LHCN-M2 (cell line): Measurements from ENCODE around the gene RBM28. TPM values are rescaled to one million over a fixed set of nuclear protein-coding genes. Genes with fewer than 3 reads are reported as not detected.

Source experiments
- DNase-seq: peaks from one replicate; pipeline ENCODE4 v3.0.0-alpha.2; 2012; ENCODE audit warnings: low read depth
- total RNA-seq: library from RNA; depleted of rRNA; stranded (reverse); fragments of >200 nt; gene quantifications from 2 replicates; pipeline ENCODE4 v1.2.3, GENCODE V29; 2014

RBM28 gene
- total RNA-seq, 1 experiment from 2014 or later, result 29.3 TPM

DNA sequence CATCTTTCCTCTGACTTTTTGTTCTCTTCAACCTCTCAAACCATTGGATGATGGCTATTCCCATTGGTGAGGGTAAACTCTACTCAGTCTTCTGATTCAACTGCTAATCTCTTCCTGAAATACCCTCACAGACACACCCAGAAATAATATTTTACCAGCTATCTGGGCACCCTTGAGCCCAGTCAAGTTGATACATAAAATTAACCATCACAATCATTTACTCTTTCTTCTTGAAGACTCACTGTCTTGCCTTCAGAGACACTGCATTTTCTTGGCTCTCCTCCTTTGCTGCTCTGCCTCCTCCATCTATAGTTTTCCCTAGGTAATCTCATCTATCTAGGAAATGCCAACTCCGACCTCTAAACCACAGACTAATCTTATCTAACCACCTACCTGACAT lies 30.3 kb upstream of the RBM28 start:
- no peak for DNase-seq

DNA sequence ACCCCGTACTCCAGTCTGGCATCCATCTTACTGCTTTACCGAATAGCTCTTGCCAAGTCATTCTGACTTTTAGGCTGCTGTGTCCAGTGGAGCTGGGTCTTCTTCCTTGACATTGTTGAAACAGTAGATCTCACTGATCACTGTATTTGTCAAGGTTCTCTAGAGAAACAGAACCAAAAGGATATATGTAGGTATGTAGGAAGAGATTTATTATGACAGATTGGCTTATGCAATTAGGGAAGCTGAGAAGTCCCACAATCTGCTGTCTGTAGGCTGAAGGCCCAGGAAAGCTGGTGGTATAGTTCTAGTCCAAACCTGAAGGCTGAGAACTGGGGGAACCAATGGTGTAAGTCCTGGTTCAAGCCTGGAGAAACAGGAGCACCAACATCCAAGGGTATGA lies 29.9 kb upstream of the RBM28 start:
- no peak for DNase-seq

DNA sequence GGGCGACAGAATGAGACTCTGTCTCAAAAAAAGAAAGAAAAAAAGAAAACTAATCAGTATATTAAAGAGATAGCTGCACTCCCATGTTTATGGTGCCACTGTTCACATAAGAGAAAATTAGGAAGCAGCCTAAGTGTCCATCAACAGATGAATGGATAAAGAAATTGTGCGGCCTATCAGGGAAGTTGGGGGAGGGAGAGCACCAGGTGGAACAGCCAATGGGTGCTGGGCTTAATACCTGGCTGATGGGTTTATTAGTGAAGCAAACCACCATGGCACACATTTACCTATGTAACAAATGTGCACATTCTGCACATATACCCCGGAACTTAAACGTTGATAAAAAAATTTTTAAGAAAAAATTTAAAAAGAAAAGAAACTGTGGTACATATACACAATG lies 26.8 kb upstream of the RBM28 start:
- no peak for DNase-seq

DNA sequence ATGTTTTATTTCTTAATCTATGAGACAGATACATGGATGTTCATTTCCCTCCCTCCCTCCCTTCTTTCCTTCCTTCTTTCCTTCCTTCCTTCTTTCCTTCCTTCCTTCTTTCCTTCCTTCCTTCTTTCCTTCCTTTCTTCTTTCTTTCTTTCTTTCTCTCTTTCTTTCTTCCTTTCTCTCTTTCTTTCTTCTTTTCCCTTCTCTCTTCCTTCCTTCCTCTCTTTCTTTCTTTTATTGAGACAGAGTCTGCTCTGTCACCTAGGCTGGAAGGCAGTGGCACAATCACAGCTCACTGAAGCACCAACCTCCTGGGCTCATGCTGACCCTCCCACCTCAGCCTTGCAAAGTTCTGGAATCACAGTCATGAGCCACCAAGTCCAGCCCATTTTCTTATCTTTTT lies 23.3 kb upstream of the RBM28 start:
- no peak for DNase-seq

DNA sequence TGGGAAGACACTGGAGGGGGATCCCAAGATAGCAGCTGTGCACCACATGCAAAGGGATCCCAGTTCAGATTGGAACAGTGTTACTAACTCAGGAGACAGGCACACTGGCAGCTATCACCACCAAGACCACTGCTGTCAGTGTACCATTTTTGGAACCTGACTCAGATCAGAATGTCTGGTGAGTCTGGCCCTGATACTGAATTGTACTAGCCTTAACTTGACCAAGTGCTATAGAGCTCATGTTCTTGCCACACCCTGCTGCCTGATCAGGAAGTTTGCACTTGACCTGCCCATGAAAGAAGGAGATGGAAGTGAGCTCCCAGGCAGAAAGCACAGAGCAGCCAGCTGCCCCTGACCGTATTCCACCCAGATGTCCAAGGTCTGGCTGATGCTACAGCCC lies 22.6 kb upstream of the RBM28 start:
- DNase-seq, result no peak

DNA sequence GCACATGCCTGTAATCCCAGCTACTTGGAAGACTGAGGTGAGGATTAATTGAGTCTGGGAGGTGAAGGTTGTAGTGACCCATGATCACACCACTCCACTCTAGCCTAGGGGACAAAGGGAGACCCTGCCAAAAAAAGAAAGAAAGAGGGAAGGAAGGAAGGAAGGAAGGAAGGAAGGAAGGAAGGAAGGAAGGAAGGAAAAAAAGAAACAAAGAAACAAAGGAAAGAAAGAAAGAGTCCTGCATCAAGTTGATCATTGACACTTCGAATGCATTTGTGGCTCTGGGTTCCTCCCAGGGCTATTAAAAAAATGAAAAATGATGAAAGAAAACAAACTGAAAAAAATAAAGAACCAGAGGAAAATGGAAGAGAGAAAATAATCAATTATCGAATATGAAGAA lies 21.7 kb upstream of the RBM28 start:
- no peak for DNase-seq

DNA sequence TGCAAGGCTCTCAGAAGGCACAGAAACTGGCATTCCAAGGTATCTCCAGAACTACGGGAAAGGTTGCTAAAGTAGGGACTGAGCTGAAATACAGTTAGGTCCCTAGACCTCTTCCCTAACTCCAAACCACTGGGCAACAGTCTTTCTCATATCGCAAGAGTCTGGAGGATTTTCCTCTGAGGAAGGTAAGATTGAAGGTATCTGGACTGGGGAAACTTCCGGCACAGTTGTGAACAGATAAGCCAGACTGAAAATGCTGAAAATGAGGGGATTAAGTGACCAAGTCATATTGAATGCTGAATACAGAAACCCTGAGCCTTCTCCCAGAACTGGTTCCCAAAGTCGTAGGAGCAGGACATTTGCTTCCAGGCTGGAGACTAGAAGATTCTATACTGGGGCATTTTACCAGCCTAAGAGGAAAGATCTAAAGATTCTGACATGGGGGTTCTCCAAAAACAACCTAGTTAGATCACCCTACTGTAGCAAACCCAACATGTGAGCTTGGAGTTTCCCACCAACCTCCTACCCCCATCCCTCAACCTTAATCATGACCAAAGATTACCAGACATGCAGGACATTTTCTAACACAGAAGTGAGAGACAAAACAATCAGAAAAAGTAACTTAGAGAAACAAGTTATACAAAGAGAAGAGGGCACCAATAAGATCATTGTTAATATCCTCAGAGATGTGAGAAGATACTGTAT lies 20.6 kb upstream of the RBM28 start:
- no peak for DNase-seq

DNA sequence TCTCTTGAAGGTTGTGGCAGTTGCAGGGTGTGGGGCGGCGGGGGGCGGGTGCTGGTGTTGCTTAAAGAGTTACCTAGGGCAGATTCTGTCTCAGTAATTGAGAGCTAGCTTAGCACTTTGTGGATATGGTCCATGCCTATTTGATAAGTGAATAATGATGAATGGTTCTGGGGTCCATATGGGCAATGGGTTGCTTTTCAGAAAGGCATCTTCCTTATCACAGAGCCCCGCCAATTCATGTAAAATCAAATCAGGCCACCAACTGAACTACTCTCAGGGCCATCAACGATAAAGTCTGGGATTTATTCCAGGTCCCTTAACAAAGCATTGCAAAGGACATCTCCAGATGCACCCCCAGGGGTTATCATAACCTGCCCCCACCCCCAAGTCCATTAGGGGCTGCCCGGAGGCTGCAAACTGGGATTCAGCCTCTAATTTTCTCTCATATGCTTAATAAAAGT lies 19.6 kb upstream of the RBM28 start:
- DNase-seq, result no peak

DNA sequence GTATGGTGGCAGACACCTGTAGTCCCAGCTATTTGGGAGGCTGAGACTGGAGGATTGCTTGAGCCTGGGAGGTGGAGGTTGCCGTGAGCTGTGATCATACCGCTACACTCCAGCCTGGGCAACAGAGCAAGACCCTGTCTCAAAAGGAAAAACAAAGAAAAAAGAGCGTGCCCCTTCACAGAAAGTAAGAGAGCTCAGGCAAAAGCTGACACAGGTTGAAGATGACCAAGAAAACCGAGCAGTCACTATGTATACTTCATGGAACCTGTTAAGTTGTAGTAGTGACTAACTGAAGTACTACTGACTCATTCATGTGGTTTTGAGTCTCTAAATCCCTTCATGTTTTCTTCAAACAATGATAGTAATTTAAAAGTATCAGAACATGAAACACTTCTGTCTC lies 19.0 kb upstream of the RBM28 start:
- peak; percentile 65 for DNase-seq

DNA sequence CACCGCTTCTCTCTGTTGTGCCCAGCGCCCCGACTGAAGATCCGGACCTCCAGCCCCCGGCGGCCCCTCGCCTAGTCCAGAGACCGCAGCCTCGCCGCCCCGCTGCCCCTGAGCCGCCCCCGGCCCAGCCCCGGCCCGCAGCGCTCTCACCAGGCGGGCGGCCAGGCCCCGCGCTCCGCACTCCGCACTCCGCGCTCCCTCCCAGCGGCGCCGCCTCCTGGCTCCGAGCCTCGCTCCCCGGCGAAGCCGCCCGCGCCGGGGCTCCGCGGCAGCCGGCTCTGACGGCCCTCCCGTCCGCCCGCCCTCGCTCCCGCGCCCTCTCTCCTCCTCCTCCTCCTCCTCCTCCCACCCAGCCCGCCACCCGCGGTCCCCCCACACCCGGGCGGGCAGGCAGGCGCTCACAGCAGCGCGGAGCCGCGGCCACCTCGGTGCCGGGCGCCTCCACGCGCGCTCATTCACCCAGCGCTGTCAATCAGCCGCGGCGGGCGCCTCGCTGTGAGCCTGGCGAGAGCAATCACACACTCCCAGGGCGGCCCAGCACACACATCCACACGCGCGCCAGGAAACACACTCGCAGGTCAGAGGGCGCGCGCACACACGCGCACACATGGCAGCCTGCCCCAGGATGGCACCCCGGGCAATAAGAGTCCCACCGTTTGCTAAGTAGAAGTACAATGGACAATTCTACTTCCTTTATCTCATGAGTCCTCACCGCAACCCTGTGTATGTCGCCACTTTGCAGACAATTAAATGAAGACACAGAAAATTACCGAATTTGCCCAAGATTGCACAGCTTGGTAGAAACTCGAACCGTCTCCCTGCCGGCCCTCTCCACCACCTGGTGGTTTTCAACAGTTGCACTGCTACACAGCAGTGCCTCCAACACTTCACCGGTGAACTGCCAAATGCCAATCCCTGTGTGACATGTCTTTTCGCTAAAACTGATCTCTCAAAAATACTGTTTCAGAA lies 18.0 kb upstream of the RBM28 start, which contains the start of gene PRRT4:
TSS of gene PRRT4 (minus strand) at position 280 of the 969 bp plus-strand sequence.
- DNase-seq, result no peak

DNA sequence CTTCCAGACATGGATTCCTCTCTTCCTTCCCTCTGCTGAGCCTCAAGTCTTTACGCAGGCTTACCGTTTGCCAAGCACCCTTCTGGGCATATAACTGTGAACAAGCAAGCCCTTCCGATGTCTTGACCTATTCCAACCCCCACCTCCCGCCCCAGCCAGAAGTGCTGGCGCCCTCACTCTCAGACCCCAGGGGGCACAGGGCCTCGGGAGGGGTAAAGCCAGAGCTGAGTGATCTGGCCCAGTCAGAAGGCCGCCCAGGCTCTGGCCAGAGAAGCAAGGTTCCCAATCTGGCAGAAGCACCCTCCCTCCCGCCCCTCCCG lies 16.6 kb upstream of the RBM28 start:
- no peak for DNase-seq

DNA sequence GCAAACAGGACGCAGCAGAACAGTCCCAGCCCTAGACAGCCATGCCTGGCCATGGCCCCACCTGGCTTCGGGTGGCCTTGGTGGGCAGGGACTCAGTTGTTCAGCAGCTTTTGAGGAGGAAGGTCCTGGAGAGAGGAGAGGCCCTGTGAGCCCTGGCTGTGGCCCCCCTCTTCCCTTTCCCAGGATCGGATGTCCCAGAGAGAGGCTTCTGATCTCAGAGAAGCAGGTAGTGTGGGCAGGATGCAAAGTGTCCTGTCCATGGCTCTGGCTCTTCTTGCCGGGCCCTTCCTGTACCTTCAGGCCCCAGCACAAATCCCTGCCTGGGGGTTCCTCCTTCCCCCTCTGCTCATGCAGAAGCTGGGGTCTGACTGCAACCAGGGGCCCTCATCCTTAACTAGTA lies 16.2 kb upstream of the RBM28 start:
- DNase-seq, result no peak

DNA sequence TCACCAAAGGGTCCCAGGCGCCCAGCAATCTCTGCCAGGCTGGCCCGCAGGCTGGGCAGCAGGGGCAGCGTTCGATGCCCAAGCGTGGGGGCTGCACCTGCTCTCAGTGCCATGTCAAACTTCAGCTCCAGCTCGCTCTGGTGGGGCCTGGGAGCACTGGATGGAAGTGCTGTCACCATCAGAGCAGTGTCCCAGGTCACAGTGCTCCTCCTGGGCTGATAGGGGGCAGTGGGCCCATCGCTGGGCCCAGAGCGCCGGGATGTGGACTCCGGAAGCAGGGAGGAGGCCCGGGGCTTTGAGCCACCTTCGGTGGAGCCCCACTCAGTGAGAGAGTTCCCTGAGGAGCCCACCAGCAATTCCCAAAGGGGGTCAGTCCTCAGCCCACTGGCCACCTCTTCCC lies 15.6 kb upstream of the RBM28 start:
- DNase-seq, result no peak

DNA sequence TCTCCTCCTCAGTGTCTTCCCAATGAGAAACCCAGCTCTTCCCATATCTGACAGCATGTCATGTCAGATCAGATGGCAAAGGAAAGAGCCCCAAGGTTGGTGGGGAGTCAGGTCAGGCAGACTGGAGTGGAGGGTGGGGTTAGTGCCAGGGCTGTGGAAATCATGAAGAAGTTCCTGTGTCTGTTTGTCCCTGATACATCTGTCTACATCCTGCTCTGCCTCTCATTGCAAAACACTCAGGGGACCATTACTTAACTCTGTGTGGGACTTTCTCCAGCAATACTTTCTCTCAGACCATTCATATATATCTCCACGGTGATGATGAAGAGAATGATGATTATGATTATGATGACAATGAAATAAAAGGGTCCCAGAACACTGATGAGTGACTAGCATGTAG lies 14.5 kb upstream of the RBM28 start:
- no peak for DNase-seq

DNA sequence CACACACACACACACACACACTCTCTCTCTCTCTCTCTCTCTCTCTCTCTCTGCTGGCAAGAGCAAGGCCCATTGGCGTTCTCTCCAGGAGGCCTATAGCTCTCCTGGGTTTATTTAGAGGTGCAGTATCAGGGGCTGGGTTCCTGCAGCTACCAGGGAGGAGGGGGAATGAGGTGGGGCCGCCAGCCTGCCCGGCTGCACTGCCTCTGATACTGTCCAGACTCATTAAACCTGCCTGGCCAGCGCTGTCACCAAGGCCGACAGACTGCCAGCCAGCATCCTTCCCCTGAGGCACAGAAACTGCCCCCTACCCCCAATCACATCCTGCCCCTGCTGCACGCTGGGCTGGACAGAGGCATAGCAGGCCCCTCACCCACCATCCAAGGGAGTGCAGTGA lies 13.5 kb upstream of the RBM28 start:
- DNase-seq, result no peak

DNA sequence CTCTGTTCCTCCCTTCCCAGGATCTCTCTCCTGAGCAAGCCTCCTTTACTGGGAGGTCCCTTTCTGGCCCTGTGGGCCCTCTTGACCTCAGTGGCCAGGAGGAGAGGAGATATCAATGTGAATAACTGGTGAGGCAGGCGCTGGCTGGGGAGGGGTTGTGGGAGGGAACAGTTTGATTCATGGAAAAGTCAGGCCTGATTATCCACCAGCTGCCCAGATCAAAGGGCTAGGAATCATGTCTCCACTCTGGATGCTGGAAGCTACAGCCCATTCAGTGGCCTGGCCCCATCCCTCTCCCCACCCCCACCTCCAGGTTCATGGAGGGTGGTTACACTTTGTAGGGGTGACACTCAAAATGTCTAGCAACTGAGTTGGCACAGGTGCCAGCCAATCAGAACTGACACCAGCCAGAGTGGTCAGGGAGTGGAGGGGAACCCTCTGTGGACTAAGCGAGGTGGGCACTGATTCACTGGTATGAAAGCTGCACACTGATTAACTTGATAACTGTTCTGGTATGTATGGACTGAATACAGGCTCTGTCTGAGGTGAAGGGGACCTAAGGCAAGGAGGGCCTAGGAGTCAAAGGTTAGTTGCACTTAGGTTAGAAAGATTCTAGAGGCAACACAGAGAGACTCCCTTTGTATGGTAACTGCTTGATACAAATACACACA lies 13.0 kb upstream of the RBM28 start:
- DNase-seq, result no peak

DNA sequence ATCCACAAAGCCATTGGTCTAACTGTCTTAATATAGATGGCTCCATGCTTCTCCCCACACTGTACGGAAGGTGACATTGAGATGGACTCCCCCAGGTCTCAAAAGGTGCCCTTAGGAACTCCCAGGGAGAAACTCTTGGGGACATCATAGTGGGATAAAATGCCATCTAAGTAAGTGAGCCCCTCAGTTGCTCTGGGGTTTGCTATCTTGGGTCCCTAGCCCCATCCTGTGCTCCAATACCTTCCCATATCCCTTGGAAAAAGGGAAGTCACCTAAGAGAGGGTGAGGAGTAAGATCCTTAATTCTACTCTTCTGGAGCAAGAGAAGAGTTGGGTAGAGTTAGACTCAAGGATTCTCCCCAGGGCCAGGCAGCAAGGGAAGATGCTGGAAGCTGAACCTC lies 9.9 kb upstream of the RBM28 start:
- no peak for DNase-seq

DNA sequence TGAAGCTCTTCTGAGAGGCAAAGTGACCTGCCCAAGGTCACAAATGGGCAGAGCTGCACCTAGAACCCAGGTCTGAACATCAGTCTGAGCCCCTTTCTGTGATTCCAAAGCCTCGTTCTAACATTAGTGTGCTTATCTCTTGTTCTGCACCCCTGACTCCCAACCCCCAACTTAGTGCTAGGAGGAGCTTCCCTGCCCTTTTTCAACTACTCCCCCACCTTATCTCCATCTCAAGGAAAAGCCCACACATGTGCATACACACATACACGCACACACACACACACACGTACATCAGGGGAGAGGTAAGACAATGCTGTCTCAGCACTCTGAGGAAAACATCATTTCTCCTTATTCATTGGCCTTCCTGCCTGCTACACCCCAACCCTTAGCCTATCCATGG lies 9.5 kb upstream of the RBM28 start:
- DNase-seq, result no peak

DNA sequence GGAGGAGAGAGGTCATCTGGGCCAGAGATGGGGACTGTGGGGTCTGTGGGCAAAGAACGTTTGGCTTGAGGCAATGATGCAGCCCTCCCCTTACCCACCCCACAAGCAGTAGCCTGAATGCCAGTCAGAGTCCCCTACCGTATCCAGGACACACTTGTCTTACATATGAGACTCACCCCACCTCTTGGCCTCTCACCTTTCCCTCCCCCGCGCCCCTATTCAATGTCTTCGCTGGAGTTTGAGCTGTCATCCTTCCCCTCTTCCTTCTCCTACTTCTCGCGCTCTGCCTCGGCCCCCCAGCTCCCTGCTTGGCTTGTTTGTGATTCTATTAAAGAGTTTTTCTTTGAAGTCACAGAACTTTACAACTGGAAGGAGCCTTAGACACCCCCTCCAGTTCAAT lies 8.9 kb upstream of the RBM28 start:
- DNase-seq, result no peak

DNA sequence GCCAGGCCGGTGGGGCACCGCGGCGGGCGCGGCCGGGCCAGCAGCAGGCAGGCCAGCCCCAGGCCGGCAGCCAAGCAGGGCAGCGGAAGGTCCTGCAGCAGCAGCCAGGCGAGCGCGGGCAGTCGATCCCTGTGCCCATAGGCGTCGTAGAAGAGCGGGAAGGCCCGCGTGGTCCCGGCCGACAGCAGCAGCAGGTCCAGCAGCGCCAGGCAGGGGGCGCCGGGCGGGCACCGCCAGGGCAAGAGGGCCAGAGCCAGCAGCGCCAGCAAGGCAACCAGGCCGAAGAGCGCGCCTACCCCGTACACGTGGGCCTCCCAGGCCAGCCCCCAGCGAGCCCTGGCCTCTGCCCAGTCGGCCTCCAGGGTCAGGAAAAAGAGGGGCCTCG lies 8.4 kb upstream of the RBM28 start:
- DNase-seq, result peak; percentile 40

DNA sequence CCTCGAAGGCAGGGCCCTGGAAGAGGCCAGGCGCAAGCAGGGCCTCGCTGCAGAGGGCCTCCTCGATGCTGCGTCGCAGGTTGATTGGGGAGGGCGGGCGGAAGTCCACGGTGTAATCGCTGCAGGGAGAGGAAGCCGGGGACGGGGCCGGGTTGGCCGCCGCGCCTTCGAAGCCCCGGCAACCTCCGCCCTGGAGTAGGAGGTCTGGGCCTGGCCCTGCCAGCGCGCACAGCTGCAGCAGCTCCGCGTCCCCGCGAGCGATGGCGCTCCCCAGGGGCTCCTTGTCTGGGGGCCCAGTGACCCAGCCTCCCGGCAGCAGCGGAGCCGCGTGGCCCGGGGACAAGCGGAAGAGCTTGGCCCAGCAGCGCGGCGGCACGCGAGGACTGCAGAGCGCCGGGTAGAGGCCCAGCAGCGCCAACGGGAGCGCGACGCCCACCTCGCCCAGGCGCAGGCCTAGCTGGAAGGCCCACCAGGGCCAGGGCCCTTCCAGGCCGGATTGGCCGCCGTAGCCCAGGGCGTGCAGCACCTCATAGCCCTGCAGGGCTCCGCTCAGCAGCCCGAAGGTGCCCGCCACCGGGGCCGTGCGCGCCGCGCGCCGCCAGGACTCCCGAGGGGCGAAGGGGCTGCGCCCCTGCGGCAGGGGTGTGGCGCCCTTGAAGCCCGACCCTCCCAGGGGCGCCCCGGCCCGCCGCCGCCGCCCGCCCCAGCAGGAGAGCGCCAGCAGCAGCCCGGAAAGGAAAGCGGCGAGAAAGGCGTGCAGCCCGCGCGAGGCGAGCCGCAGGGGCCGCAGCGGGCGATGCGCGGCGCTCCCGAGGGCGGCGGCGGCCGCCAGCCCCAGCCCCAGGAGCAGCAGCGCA lies 7.8 kb upstream of the RBM28 start:
- no peak for DNase-seq
